GM21825 (cell line): Measurements from ENCODE around the gene BCKDHB.
"Not testable (repeated sequence)": the region's sequence is repeated elsewhere in the genome, so short reads cannot be mapped to it uniquely, and the experiment has no call there.

ENCODE experiments used
- ATAC-seq: cut with Tn5 transposase; IDR thresholded peaks from one replicate; pipeline ENCODE4 v1.9.1; 2021; ENCODE audit warnings: mild to moderate bottlenecking, moderate library complexity; ENCODE audit not compliant: unreplicated experiment

Gene BCKDHB

DNA sequence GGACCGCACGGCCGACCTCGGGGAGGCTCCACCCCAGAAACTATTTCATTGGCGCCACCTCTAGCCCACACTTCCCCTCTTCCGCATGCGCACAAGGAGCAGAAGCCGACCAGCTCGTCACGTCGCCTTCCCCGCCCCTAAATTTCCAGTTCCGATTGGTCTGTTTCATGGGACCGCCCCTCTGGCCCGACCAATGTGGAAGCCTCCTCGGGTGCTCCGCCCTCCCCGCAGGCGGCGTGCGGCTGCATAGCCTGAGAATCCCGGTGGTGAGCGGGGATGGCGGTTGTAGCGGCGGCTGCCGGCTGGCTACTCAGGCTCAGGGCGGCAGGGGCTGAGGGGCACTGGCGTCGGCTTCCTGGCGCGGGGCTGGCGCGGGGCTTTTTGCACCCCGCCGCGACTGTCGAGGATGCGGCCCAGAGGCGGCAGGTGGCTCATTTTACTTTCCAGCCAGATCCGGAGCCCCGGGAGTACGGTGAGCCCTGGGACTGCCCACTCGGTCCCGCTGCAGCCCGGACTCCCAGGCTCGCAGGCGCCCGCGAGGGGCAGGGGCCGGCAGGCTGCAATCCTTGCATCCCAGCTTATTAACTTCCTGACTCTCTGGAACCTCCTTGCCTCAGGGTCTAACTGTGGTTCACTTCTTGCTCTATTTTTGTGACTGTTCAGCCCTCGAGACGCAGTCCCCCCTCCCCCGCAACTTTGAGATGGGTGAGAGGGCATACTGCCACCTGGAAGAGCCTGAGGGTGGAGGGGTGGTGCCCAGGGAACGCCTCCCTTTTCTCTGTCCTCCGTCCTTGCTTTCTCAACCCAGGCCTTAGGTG is at the start of gene BCKDHB:
BCKDHB (plus strand) TSS at position 254 of the 818 bp plus-strand sequence; CDS start at position 277, 23 bp downstream.
- ATAC-seq = peak; percentile 99

GRCh38 chr6:80060774-80061173 is 45.7 kb upstream of the BCKDHB start:
- ATAC-seq = no peak

- ATAC-seq = not testable (repeated sequence)
Measured at GRCh38 chr6:80068146-80068545, 38.3 kb upstream of the BCKDHB start.

GRCh38 chr6:80070431-80070830 is 36.0 kb upstream of the BCKDHB start:
- not testable (repeated sequence) for ATAC-seq

DNA sequence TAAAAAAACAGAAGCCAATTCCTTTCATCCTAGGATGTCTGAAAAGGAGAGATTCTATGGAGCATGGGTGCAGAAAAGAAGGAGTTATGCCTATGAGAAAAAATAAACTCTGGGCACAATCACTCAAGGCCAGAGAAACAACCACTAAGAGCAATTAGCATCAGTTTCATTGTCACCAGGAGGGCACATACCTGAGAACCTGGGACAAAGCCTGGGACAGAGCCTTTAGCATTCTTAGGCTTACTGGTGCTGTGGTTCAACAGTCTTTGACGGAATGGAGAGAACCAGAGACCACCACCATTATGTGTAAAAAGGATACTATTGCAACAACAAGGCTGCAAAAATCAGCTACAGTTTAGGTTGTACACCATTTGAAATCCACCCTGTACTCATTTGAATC is 29.4 kb upstream of the BCKDHB start:
- ATAC-seq = no peak

- no peak for ATAC-seq
Measured at GRCh38 chr6:80088637-80089036, 17.8 kb upstream of the BCKDHB start.

DNA sequence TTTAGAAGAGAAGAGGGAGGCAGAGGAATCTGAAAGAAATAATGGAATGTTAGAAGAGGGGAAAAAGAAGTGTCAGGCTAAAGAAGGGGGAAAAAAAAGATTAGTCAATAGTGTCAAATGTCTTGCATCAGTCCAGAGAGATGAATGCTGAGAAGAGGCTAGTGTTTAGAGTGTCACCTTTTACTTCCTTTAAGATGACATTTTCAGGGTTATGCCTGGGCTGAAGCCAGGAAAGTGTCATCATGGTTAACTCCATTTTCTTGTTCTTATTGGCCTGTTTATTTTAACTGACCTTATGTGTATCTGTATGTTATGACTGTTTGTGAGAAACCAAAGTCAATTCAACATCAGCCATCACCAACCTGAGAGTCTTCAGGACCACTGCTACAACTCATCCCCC is 15.0 kb upstream of the BCKDHB start:
- ATAC-seq = no peak

GRCh38 chr6:80094017-80094416 is 12.5 kb upstream of the BCKDHB start:
- ATAC-seq = no peak

- ATAC-seq = no peak
Measured at GRCh38 chr6:80095600-80095999, 10.9 kb upstream of the BCKDHB start.

GRCh38 chr6:80098392-80098791 is 8.1 kb upstream of the BCKDHB start:
- no peak for ATAC-seq

- ATAC-seq = no peak
Measured at GRCh38 chr6:80104520-80104919, 2.0 kb upstream of the BCKDHB start.

GRCh38 chr6:80105972-80106417 is 476 bp upstream of the BCKDHB start:
- no peak for ATAC-seq

GRCh38 chr6:80122576-80122975 is 16.1 kb downstream of the BCKDHB start:
- ATAC-seq = not testable (repeated sequence)

GRCh38 chr6:80126657-80127345 is 20.3 kb downstream of the BCKDHB start:
- no peak for ATAC-seq

DNA sequence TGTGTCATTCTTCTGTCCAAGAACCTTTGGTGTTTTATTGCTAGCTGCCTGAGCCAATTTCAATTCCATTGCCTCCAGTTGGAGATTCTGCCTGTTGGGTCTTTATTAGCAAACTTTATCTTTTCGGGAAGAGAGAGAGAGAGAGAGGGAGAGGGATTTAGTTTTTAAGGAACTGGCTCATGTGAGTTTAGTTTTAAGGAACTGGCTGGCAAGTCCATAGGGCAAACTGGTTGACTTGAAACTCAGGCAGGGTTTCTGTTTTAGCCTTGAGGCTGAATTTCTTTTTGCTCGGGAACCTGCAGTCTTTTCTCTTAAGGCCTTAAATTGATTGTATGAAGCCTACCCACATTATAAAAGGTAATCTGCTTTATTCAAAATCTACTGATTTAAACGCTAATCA is 23.0 kb downstream of the BCKDHB start:
- no peak for ATAC-seq

- no peak for ATAC-seq
Measured at GRCh38 chr6:80133020-80133419, 26.5 kb downstream of the BCKDHB start.

- no peak for ATAC-seq
Measured at GRCh38 chr6:80134065-80134464, 27.6 kb downstream of the BCKDHB start.

DNA sequence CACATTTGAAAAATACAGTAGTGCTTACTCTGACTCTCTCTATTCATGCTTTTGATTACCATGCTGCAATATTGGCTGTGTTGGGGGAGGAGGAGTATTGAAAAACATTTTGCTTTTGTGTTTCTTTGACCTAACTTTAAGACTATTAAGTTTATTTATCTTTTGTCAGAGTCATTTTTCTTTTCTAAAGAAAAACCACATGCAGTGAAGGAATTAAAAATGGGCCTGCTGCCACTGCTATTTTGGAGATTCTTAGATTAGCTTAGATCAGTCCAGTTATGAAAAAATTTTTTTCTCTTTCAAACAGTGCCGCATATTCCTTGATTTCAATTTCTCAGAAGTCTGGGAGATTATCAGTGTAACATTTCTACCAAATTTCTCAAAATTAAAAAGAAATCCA is 36.1 kb downstream of the BCKDHB start:
- no peak for ATAC-seq

- no peak for ATAC-seq
Measured at GRCh38 chr6:80143419-80143937, 37.0 kb downstream of the BCKDHB start.

DNA sequence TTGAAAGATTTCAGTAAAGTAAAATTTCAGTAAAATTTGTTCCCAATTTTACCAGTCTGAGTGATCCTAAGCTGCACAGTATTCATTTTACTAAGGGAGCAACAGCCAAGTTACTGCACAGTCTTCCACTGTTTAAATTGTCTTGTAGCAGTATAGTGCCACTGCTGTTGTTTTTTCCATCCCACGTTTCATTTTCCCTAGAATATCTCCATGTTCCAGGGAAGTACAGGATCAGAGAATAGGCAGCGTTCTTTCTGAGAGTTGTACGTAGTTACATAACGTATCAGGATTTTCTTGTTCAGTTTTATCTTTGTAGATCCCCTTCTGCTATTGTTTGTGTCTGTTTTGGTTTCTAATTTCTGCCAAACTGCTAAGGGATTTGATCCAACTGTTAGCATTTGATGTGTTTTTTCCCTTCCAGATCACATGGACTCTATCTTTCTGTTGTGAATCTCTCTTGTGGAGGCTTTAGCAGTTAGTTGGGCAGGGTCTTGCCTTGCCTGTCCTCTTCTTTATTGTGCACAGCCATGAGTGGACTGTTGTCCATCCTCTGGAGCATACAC is 38.4 kb downstream of the BCKDHB start:
- no peak for ATAC-seq

DNA sequence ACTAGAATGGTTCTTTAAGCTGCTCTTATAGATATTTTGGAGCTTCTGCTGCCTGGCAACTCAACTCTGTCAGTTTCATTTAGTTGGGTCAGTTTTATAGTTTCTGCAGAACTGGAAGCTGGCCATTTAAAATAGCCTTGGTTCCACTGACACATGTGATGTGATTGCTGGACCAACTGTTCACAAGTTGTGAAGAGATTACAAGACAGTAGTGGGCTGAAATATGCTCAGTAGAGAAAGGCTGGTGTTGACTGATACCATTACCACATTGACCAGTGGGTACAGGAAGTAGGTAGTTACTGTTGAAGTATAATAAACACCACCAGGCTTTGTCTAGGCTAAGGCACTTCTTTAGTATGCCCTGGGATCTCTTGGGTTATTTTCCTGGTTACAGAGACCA is 39.0 kb downstream of the BCKDHB start:
- peak; percentile 63 for ATAC-seq

DNA sequence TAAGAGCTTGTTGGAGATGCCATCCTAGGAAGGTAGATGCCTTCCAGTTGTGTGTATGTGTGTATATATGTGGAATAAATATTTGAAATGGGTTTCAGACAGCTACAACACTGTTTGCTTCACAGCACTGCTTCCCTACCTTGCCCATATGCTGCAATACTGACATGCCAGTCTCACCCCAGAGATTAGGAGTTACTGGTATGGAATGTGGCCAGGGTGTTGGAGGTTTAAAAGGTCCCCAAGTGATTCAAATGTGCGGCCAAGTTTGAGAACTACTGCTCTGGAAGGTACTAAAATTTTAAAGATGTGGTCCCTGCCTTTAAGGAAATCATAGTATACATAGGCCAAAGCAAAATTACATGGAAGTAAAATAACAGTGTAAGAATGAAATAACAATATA is 39.5 kb downstream of the BCKDHB start:
- no peak for ATAC-seq
